ENCODE data around the gene CD81.
"Not testable (repeated sequence)": the region's sequence is repeated elsewhere in the genome, so short reads cannot be mapped to it uniquely, and the experiment has no call there.

The CD81 gene

GRCh38 chr11:2357651-2358050, 19.5 kb upstream of the CD81 start:
- DNase-seq, result not testable (repeated sequence)

GRCh38 chr11:2358754-2359442, 18.2 kb upstream of the CD81 start:
- no peak for DNase-seq

GRCh38 chr11:2359557-2359956, 17.6 kb upstream of the CD81 start:
- no peak for DNase-seq

GRCh38 chr11:2360081-2360642, 16.9 kb upstream of the CD81 start:
- no peak for DNase-seq

GRCh38 chr11:2361565-2361964, 15.5 kb upstream of the CD81 start:
- DNase-seq, result no peak

GRCh38 chr11:2362414-2362813, 14.7 kb upstream of the CD81 start:
- DNase-seq, result no peak

GRCh38 chr11:2363130-2363529, 14.0 kb upstream of the CD81 start:
- no peak for DNase-seq

GRCh38 chr11:2363577-2364370, 13.3 kb upstream of the CD81 start:
- no peak for DNase-seq

- not testable (repeated sequence) for DNase-seq
These were observed 12.7 kb upstream of the CD81 start for GRCh38 chr11:2364386-2364785.

- DNase-seq, result no peak
These were observed 11.4 kb upstream of the CD81 start for GRCh38 chr11:2365571-2366210.

GRCh38 chr11:2366276-2366675, 10.8 kb upstream of the CD81 start:
- no peak for DNase-seq

- DNase-seq, result no peak
These were observed 10.4 kb upstream of the CD81 start for GRCh38 chr11:2366733-2367132.

GRCh38 chr11:2367266-2368160, 9.6 kb upstream of the CD81 start:
- no peak for DNase-seq

- no peak for DNase-seq
These were observed 8.8 kb upstream of the CD81 start for GRCh38 chr11:2368178-2368850.

GRCh38 chr11:2368851-2369180, 8.3 kb upstream of the CD81 start:
- no peak for DNase-seq

- no peak for DNase-seq
These were observed 7.8 kb upstream of the CD81 start for GRCh38 chr11:2369320-2369719.

- DNase-seq, result no peak
These were observed 7.2 kb upstream of the CD81 start for GRCh38 chr11:2369896-2370295.

GRCh38 chr11:2374456-2375201, 2.5 kb upstream of the CD81 start:
- no peak for DNase-seq

- DNase-seq, result no peak
These were observed 1.7 kb upstream of the CD81 start for GRCh38 chr11:2375341-2375853.

GRCh38 chr11:2375964-2376551, 1.1 kb upstream of the CD81 start:
- no peak for DNase-seq

Measured in NCI-H1417 (cell line).